B cell (primary cell): ENCODE results near the gene MRPL34. TPM values are rescaled to one million over a fixed set of nuclear protein-coding genes. Genes with fewer than 3 reads are reported as not detected.

Source experiments
- ATAC-seq: fragments of 200-7000 bp; cut with Tn5 transposase; one replicate; pipeline ENCODE4 v1.10.0; 2021; ENCODE audit warnings: low read depth, mild to moderate bottlenecking, moderate number of reproducible peaks, moderate library complexity
- CTCF ChIA-PET: fragments of 350-600 bp; sonication (Branson Sonifier 250); formaldehyde crosslinking; loops from one replicate; lab custom pipeline; 2021; ENCODE audit warnings: antibody characterized with exemption, inconsistent platforms; lab: Charles Lee
- POLR2A ChIA-PET: fragments of 350-600 bp; sonication (Branson Sonifier 250); formaldehyde crosslinking; loops from one replicate; lab custom pipeline; 2021; ENCODE audit warnings: antibody characterized with exemption; lab: Charles Lee
- DNase-seq: peaks from one replicate; pipeline ENCODE4 v3.0.0; 2013
- H2AFZ ChIP-seq: 2 replicates; pipeline ENCODE4 v1.6.1; 2012; ENCODE audit warnings: mild to moderate bottlenecking, low read depth, low read length; ENCODE audit not compliant: insufficient read depth, poor library complexity, severe bottlenecking
- H3K27ac ChIP-seq, 2 donors: 1 replicate in 1 of 2; 2 replicates in 1 of 2; pipeline ENCODE4 v1.5.1; 2012 to 2013; ENCODE audit warnings: low read length in 2 of 2, mild to moderate bottlenecking in 2 of 2, moderate library complexity in 1 of 2
- H3K27me3 ChIP-seq, 4 experiments: fragments of 200-600 bp in 1 of 4; sonication (generic) in 1 of 4; replicated peaks in 1 of 4; 1 replicate in 2 of 4; 2 replicates in 2 of 4; pipeline versions ENCODE4 v1.6.1 to v1.7.0; 2013 to 2016; ENCODE audit warnings: low read length in 3 of 4, mild to moderate bottlenecking in 2 of 4, mixed read lengths in 1 of 4, moderate library complexity in 1 of 4; ENCODE audit not compliant: insufficient read depth in 4 of 4, control insufficient read depth in 3 of 4; ENCODE audit errors: control extremely low read depth in 1 of 4
- H3K36me3 ChIP-seq, 2 experiments: replicated peaks in 1 of 2; 1 replicate in 1 of 2; 2 replicates in 1 of 2; pipeline versions ENCODE4 v1.6.1 to v1.7.1; 2013; ENCODE audit warnings: low read length in 1 of 2; ENCODE audit not compliant: insufficient read depth in 2 of 2, control insufficient read depth in 1 of 2; ENCODE audit errors: control extremely low read depth in 1 of 2, extremely low read depth in 1 of 2
- H3K4me1 ChIP-seq, 2 donors: fragments of 200-600 bp in 1 of 2; sonication (generic) in 1 of 2; 1 replicate in 1 of 2; 2 replicates in 1 of 2; pipeline versions ENCODE4 v1.5.1 to v1.6.1; 2013 to 2017; ENCODE audit warnings: low read length in 2 of 2; ENCODE audit not compliant: control insufficient read depth in 2 of 2, insufficient read depth in 2 of 2
- H3K4me2 ChIP-seq: replicated peaks from 2 replicates; pipeline ENCODE3; 2012; ENCODE audit warnings: mild to moderate bottlenecking, low read depth, low read length; ENCODE audit not compliant: poor library complexity, severe bottlenecking
- H3K4me3 ChIP-seq, 5 experiments: fragments of 200-600 bp in 1 of 5; sonication (generic) in 1 of 5; 1 replicate in 3 of 5; 2 replicates in 2 of 5; pipeline versions ENCODE4 v1.5.1 to v1.7.0; 2011 to 2016; ENCODE audit warnings: low read length in 4 of 5, mild to moderate bottlenecking in 4 of 5, low read depth in 2 of 5, control low read depth in 1 of 5, moderate library complexity in 1 of 5; ENCODE audit not compliant: insufficient read depth in 1 of 5; ENCODE audit errors: control extremely low read depth in 1 of 5, extremely low read depth in 1 of 5
- H3K79me2 ChIP-seq: fragments of 200-600 bp; sonication (generic); one replicate; pipeline ENCODE4 v1.6.0; 2016; ENCODE audit warnings: low read length; ENCODE audit not compliant: control insufficient read depth, insufficient read depth
- H3K9ac ChIP-seq: fragments of 200-600 bp; sonication (generic); 2 replicates; pipeline ENCODE4 v1.6.1; 2017; ENCODE audit warnings: mild to moderate bottlenecking, low read length, moderate library complexity
- H3K9me3 ChIP-seq, 3 donors: one replicate each; pipeline versions ENCODE4 v1.6.1 to v1.7.1; 2013; ENCODE audit warnings: low read length in 2 of 3; ENCODE audit not compliant: control insufficient read depth in 2 of 3, insufficient read depth in 1 of 3; ENCODE audit errors: control extremely low read depth in 1 of 3
- H4K20me1 ChIP-seq: 2 replicates; pipeline ENCODE4 v1.6.0; 2012; ENCODE audit warnings: mild to moderate bottlenecking, low read length; ENCODE audit not compliant: insufficient read depth, control insufficient read depth, poor library complexity, severe bottlenecking
- H3K27ac Mint-ChIP-seq: one replicate; pipeline ENCODE4 v1.8.0; 2021; ENCODE audit warnings: mixed read lengths
- H3K27me3 Mint-ChIP-seq: one replicate; pipeline ENCODE4 v1.8.0; 2021; ENCODE audit warnings: mixed read lengths
- H3K4me1 Mint-ChIP-seq: one replicate; pipeline ENCODE4 v1.8.0; 2021; ENCODE audit warnings: mixed read lengths
- H3K4me3 Mint-ChIP-seq: one replicate; pipeline ENCODE4 v1.8.0; 2021; ENCODE audit warnings: mixed read lengths
- H3K9me3 Mint-ChIP-seq: one replicate; pipeline ENCODE4 v1.8.0; 2022; ENCODE audit warnings: mixed read lengths; ENCODE audit not compliant: insufficient read depth
- EZH2 ChIP-seq: IDR thresholded peaks from 2 replicates; pipeline ENCODE4 v1.6.1; 2012; ENCODE audit warnings: borderline replicate concordance, low read depth, mild to moderate bottlenecking, moderate library complexity, low read length; ENCODE audit not compliant: insufficient read depth, poor library complexity, severe bottlenecking
- WGBS: methylation state at CpG from one replicate; pipeline ENCODE4 v1.1.5; 2013; ENCODE audit warnings: missing lambda C conversion rate; ENCODE audit not compliant: insufficient coverage; 5-methylcytosine and 5-hydroxymethylcytosine counted together
- intact Hi-C: fragments of 100-400 bp; cut with micrococcal nuclease; formaldehyde crosslinking; loops from one replicate; pipeline ENCODE4 v1.10.0; 2022
- polyA plus RNA-seq: library from polyadenylated mRNA; depleted of rRNA; stranded (reverse); fragments of >200 nt; gene quantifications from 2 replicates; pipeline ENCODE4 v1.2.3, GENCODE V29; 2012
- total RNA-seq, 2 donors: library from RNA; stranded (reverse); fragments of 120-200 nt in 1 of 2; gene quantifications; 1 replicate in 1 of 2; 2 replicates in 1 of 2; pipeline versions ENCODE4 v1.2.3 to v1.2.4, GENCODE V29; 2013 to 2022
- TF ChIP-seq, protein P1 (sequence below): fragments of 200-600 bp; IDR thresholded peaks from one replicate; pipeline ENCODE4 v1.8.0; 2022; ENCODE audit warnings: antibody characterized with exemption, mild to moderate bottlenecking

MRPL34 gene
- total and polyA plus RNA-seq, 2 donors (not counting 1 experiment from before 2014, with no cell fraction given): 16.5 to 45.7 TPM

DNA sequence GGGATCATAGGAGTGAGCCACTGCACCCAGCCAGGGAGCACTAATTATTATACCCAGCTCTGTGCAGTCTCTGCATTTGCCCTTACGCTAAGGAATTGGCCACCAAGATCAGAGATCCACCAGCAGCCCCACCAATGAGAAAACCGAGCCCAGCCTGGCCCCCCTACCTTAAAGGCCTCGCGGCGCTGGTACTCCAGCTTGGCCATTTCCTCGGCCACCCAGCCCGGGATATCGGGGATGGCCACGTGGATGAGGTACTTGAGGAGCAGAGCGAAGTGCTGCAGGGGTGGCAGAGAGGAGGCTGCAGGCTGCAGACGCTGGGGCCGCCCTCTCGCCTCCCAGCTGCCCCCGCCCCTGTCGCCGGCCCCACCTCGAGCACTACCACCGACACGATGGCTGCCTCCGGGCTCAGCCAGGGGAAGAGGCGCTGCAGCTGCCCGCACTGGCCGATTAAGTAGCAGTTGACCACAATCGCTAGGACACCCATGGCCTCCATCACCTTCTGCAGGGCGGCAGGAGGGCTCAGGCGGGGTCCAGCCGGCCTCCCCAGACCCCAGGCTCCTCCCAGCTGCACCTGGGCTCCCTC lies 21.5 kb downstream of the MRPL34 start:
- TF ChIP-seq, protein P1, sequence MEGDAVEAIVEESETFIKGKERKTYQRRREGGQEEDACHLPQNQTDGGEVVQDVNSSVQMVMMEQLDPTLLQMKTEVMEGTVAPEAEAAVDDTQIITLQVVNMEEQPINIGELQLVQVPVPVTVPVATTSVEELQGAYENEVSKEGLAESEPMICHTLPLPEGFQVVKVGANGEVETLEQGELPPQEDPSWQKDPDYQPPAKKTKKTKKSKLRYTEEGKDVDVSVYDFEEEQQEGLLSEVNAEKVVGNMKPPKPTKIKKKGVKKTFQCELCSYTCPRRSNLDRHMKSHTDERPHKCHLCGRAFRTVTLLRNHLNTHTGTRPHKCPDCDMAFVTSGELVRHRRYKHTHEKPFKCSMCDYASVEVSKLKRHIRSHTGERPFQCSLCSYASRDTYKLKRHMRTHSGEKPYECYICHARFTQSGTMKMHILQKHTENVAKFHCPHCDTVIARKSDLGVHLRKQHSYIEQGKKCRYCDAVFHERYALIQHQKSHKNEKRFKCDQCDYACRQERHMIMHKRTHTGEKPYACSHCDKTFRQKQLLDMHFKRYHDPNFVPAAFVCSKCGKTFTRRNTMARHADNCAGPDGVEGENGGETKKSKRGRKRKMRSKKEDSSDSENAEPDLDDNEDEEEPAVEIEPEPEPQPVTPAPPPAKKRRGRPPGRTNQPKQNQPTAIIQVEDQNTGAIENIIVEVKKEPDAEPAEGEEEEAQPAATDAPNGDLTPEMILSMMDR: no peak
- TF ChIP-seq EZH2: no peak
- H3K4me2 ChIP-seq: peak overlapping the region; percentile 97
- H3K4me1 Mint-ChIP-seq: peaks cover 13% of the 10 kb centered on the region
- H3K79me2 ChIP-seq: no peaks in the 10 kb centered on the region
- H3K36me3 ChIP-seq: no peaks in the 10 kb centered on the region
- no peaks in the 10 kb centered on the region for H3K9me3 Mint-ChIP-seq
- intact Hi-C loops: no loop called here
- ATAC-seq (no peak), DNase-seq (peak; percentile 27)
- H3K27me3 ChIP-seq: peaks cover 0 to 19% (median 1%) of the 10 kb centered on the region in 4 experiments
- H3K4me3 Mint-ChIP-seq: peak overlapping the region; percentile 29
- peaks cover 13 to 17% of the 10 kb centered on the region in 2 donors for H3K4me1 ChIP-seq
- 96% methylated on average over 27 of the region's 27 CpGs for WGBS
- no peaks in the 10 kb centered on the region for H3K9me3 ChIP-seq
- no peak overlapping the region for H3K27ac ChIP-seq
- peaks cover 6% of the 10 kb centered on the region for H3K27me3 Mint-ChIP-seq
- H2AFZ ChIP-seq: no peak overlapping the region
- H3K27ac Mint-ChIP-seq: no peak overlapping the region
- CTCF ChIA-PET: no interaction called here
- no peak overlapping the region for H3K4me3 ChIP-seq
- peaks cover 2% of the 10 kb centered on the region for H4K20me1 ChIP-seq
- POLR2A ChIA-PET: interaction anchor here (1.2 kb wide), 1 partner anchor 18 kb away, joined by 7 read pairs; the partner anchor contains the start of gene DDA1
- H3K9ac ChIP-seq: no peak overlapping the region
